HG02840 (cell line): Measurements from ENCODE around the gene DPM3.
"Not testable (repeated sequence)": the region's sequence is repeated elsewhere in the genome, so short reads cannot be mapped to it uniquely, and the experiment has no call there.

Experiments used
- ATAC-seq: cut with Tn5 transposase; IDR thresholded peaks from one replicate; pipeline ENCODE4 v1.9.1; 2021; ENCODE audit warnings: mild to moderate bottlenecking, moderate library complexity, moderate number of reproducible peaks; ENCODE audit not compliant: unreplicated experiment, low FRiP score

Gene DPM3

GRCh38 chr1:155162631-155163030 lies 22.3 kb upstream of the DPM3 start:
- ATAC-seq, result not testable (repeated sequence)

- ATAC-seq, result no peak
Observed at GRCh38 chr1:155160128-155160527, 19.8 kb upstream of the DPM3 start.

GRCh38 chr1:155158991-155159390 lies 18.7 kb upstream of the DPM3 start:
- no peak for ATAC-seq

GRCh38 chr1:155155996-155156643 lies 15.8 kb upstream of the DPM3 start:
- not testable (repeated sequence) for ATAC-seq

- no peak for ATAC-seq
Observed at GRCh38 chr1:155145491-155145890, 5.2 kb upstream of the DPM3 start.

- no peak for ATAC-seq
Observed at GRCh38 chr1:155141749-155142148, 1.4 kb upstream of the DPM3 start.

GRCh38 chr1:155140630-155140953 lies 261 bp upstream of the DPM3 start:
- ATAC-seq, result no peak

GRCh38 chr1:155137154-155137949 lies 3.0 kb downstream of the DPM3 start:
- ATAC-seq, result no peak

- no peak for ATAC-seq
Observed at GRCh38 chr1:155136748-155137147, 3.6 kb downstream of the DPM3 start.

GRCh38 chr1:155135415-155136028 lies 4.8 kb downstream of the DPM3 start, which contains the start of gene SLC50A1:
Gene SLC50A1, plus strand, starts transcription at chr1:155135852. Its CDS starts 60 bp downstream, at chr1:155135912.
- peak; percentile 66 for ATAC-seq

- no peak for ATAC-seq
Observed at GRCh38 chr1:155134880-155135414, 5.4 kb downstream of the DPM3 start.

- ATAC-seq, result no peak
Observed at GRCh38 chr1:155134322-155134721, 6.0 kb downstream of the DPM3 start.

GRCh38 chr1:155133799-155134281 lies 6.5 kb downstream of the DPM3 start:
- ATAC-seq, result no peak

GRCh38 chr1:155131856-155132255 lies 8.5 kb downstream of the DPM3 start:
- no peak for ATAC-seq

GRCh38 chr1:155131285-155131684 lies 9.0 kb downstream of the DPM3 start:
- no peak for ATAC-seq

GRCh38 chr1:155130272-155131006 lies 9.9 kb downstream of the DPM3 start:
- ATAC-seq, result no peak

- no peak for ATAC-seq
Observed at GRCh38 chr1:155128755-155129473, 11.4 kb downstream of the DPM3 start.

GRCh38 chr1:155127967-155128754 lies 12.2 kb downstream of the DPM3 start:
- ATAC-seq, result no peak
